ENCODE results near the gene PGS1. TPM values are rescaled to one million over a fixed set of nuclear protein-coding genes. Genes with fewer than 3 reads are reported as not detected.

The PGS1 gene
- total and polyA plus RNA-seq, 2 experiments from 2014 or later, result 30.4 to 42.5 TPM

DNA sequence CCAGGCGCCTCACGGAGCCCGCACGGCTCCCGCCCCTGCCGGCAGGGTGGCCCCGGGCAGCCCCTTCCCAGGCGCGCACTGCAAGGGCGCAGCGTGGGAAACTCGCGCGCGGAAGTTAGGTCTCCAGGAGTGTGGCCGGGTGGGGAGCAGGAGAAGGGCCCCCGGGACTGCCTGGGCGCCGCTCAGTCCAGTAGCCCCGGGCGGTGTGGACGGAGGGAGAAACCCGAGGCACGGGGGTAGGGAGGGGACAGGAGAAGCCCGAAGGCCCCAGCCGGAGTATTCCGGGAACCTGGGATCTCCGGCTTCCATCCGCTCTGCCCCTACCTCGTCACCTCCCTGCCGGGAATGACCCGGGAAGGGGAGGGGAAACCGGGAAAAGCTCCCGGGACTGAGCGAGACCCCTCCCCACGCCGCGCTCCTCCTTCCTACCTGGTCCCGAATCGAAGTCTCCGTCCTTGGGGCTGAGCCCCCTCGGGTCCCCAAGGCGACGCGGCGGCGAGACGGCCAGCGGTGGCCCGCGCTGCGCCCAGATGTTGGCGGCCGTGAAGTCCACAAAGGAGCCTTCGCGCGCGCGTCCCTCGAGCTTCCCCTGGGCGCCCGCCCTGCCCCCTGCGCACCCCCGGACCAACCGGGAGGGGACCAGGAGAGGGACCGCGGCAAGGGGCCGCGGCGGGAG is 19.0 kb upstream of the PGS1 start:
- Histone ChIP-seq H3K27me3 (no peaks in the 10 kb centered on the region), H3K9me2 (replicated peaks; ENCODE audit: insufficient read depth) (no peaks in the 10 kb centered on the region), H3K36me3 (replicated peaks; ENCODE audit: insufficient read depth, low read depth) (no peaks in the 10 kb centered on the region), H3K4me2 (peak overlapping the region; percentile 99), H3K27ac (peak overlapping the region; percentile 98), H3K4me1 (ENCODE audit: insufficient read depth) (peaks cover 37% of the 10 kb centered on the region), H4K20me1 (ENCODE audit: insufficient read depth, poor library complexity, severe bottlenecking) (peaks cover 37% of the 10 kb centered on the region), H3K79me2 (peaks cover 46% of the 10 kb centered on the region), H3K9me3 (ENCODE audit: low read depth) (no peaks in the 10 kb centered on the region), H2AFZ (no peak overlapping the region), H3K4me3 (peak overlapping the region; percentile 99)
- DNase-seq (ENCODE audit: low spot score), result no peak
- WGBS (ENCODE audit: low lambda C conversion rate, missing lambda C conversion rate), result 1% methylated on average over 39 of the region's 70 CpGs
- TF ChIP-seq, protein P1, sequence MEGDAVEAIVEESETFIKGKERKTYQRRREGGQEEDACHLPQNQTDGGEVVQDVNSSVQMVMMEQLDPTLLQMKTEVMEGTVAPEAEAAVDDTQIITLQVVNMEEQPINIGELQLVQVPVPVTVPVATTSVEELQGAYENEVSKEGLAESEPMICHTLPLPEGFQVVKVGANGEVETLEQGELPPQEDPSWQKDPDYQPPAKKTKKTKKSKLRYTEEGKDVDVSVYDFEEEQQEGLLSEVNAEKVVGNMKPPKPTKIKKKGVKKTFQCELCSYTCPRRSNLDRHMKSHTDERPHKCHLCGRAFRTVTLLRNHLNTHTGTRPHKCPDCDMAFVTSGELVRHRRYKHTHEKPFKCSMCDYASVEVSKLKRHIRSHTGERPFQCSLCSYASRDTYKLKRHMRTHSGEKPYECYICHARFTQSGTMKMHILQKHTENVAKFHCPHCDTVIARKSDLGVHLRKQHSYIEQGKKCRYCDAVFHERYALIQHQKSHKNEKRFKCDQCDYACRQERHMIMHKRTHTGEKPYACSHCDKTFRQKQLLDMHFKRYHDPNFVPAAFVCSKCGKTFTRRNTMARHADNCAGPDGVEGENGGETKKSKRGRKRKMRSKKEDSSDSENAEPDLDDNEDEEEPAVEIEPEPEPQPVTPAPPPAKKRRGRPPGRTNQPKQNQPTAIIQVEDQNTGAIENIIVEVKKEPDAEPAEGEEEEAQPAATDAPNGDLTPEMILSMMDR (IDR thresholded peaks at IDR 0.05; ENCODE audit: poor library complexity), result no peak
- TF ChIP-seq EZH2phosphoT487 (IDR thresholded peaks at IDR 0.05; ENCODE audit: low read depth, severe bottlenecking, unreplicated experiment), result no peak
- TF ChIP-seq EZH2 (IDR thresholded peaks at IDR 0.05; ENCODE audit: borderline replicate concordance), result no peak

DNA sequence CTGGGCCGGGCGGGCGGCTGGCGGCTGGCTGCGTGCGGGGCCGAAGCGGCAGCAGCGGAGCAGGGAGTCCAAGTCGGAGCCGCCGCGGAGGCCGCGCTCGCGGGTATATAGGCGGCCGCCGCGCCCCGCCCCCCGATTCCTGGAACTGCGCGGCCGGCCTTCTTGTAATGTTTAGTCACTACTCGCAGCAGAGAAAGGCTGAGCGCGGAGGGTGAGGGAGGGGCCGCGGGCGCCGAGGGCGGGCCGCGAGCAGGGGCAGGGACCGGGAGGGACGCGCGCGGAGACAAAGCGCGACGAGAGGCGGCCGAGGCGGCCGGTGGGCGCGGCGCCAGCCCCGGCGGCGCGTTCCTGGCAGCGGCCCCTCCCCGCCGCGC is 18.5 kb upstream of the PGS1 start, which contains the start of gene SOCS3:
Gene SOCS3, minus strand, starts transcription at position 81 of the 374 bp plus-strand sequence. CDS start 982 bp downstream, outside the sequence.
- peak; percentile 98 for DNase-seq (ENCODE audit: low spot score)
- Histone ChIP-seq H3K27me3 (no peaks in the 10 kb centered on the region), H3K9me2 (replicated peaks; ENCODE audit: insufficient read depth) (no peaks in the 10 kb centered on the region), H3K9me3 (ENCODE audit: low read depth) (no peaks in the 10 kb centered on the region), H3K36me3 (replicated peaks; ENCODE audit: insufficient read depth, low read depth) (no peaks in the 10 kb centered on the region), H3K4me2 (peak within 1 kb of the TSS; percentile 99), H3K79me2 (peaks cover 46% of the 10 kb centered on the region), H2AFZ (peak within 1 kb of the TSS; percentile 84), H3K4me1 (ENCODE audit: insufficient read depth) (peaks cover 38% of the 10 kb centered on the region), H4K20me1 (ENCODE audit: insufficient read depth, poor library complexity, severe bottlenecking) (peaks cover 37% of the 10 kb centered on the region), H3K27ac (peak within 1 kb of the TSS; percentile 98), H3K4me3 (peak within 1 kb of the TSS; percentile 99)
- TF ChIP-seq, protein P1 (IDR thresholded peaks at IDR 0.05; ENCODE audit: poor library complexity), result no peak
- no peak for TF ChIP-seq EZH2 (IDR thresholded peaks at IDR 0.05; ENCODE audit: borderline replicate concordance)
- TF ChIP-seq EZH2phosphoT487 (IDR thresholded peaks at IDR 0.05; ENCODE audit: low read depth, severe bottlenecking, unreplicated experiment), result no peak
- 1% methylated on average over 17 of the region's 59 CpGs for WGBS (ENCODE audit: low lambda C conversion rate, missing lambda C conversion rate)

DNA sequence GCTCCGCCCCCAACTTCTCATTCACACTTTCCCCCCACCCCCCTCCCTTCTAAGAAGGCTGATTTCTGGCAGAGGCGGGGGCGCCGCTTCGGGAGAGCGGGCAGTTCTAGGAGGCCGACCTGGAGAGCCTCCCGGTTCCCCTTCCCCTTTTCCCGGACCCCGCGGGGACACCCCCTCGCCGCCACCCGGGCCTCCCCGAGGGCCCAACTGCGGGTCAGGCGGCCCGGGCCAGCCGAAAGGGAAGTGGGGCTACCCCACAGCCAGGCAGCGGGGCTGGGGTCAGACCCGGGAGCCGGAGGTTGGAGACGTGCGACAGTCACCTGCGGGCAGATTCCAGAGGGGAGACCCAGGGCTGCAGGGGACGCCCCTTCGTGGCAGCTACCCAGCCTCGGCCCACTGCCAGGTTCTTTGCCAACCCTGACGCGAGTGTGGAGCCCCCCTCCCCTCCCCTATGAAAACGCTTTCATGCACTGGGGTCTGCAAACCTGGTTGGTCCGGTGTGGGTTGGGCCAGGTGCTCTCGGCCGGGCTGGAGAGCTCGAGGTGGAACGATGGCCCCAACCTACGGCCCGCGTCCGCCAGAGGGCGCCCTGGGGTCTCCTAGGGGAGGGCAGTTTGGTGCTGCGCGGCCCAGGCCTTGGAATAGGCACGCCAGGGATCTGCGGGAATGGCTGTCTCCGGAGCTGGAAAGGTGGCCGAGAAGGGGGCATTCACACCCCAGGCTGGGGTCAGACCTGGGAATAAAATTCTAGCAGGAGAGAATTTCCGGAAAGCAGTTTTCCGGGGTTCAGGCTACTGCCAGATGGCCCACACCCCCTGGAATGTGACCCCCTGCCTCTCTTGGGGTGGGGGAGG is 17.9 kb upstream of the PGS1 start:
- Histone ChIP-seq H3K9me2 (replicated peaks; ENCODE audit: insufficient read depth) (no peaks in the 10 kb centered on the region), H3K27ac (peak overlapping the region; percentile 98), H4K20me1 (ENCODE audit: insufficient read depth, poor library complexity, severe bottlenecking) (peaks cover 37% of the 10 kb centered on the region), H3K4me2 (peak overlapping the region; percentile 99), H3K9me3 (ENCODE audit: low read depth) (no peaks in the 10 kb centered on the region), H3K4me3 (peak overlapping the region; percentile 62), H3K27me3 (no peaks in the 10 kb centered on the region), H3K79me2 (peaks cover 42% of the 10 kb centered on the region), H3K36me3 (replicated peaks; ENCODE audit: insufficient read depth, low read depth) (no peaks in the 10 kb centered on the region), H3K4me1 (ENCODE audit: insufficient read depth) (peaks cover 38% of the 10 kb centered on the region), H2AFZ (peak overlapping the region; percentile 84)
- WGBS (ENCODE audit: low lambda C conversion rate, missing lambda C conversion rate), result 4% methylated on average over 36 of the region's 49 CpGs
- peak; percentile 96 for DNase-seq (ENCODE audit: low spot score)
- TF ChIP-seq, protein P1 (IDR thresholded peaks at IDR 0.05; ENCODE audit: poor library complexity), result peak; percentile 96
- TF ChIP-seq EZH2 (IDR thresholded peaks at IDR 0.05; ENCODE audit: borderline replicate concordance), result no peak
